ENCODE measurements around the gene PDE10A.

The PDE10A gene

GRCh38 chr6:165677091-165677490, 14.1 kb upstream of the PDE10A start:
- no peak for DNase-seq

DNA sequence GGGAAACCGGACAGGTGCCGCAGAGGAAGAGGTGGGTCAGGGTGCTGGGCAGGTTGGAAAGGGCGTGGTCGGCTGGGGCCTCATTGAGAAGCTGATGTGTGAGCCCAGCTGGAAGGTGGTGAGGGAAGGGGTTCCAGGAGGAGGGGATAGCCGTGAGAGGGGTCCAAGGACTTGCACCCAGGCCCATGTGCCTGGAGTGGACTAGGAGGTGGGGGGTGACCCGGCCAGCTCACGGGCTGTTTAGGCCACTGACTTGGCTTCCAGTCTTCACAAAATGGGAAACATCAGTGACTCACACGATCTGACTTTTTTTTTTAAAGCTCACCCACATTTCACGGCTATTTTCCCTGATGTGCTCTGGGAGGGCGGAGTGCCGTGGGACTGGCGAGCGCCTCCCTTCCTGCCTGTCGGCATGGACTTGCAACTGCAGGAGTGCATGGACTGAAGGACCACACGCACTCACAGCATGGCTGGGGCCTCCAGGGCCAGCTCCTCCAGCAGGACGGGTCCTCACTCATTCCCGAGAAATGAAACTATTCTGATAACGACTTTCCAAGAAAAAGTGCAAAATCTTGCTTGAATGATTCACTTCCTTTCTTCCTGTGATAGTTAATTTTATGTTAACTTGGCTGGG, 13.5 kb upstream of the PDE10A start:
- DNase-seq, result no peak

- no peak for DNase-seq
Measured at GRCh38 chr6:165675120-165675519, 12.1 kb upstream of the PDE10A start.

- DNase-seq, result no peak
Measured at GRCh38 chr6:165674155-165675029, 11.4 kb upstream of the PDE10A start.

DNA sequence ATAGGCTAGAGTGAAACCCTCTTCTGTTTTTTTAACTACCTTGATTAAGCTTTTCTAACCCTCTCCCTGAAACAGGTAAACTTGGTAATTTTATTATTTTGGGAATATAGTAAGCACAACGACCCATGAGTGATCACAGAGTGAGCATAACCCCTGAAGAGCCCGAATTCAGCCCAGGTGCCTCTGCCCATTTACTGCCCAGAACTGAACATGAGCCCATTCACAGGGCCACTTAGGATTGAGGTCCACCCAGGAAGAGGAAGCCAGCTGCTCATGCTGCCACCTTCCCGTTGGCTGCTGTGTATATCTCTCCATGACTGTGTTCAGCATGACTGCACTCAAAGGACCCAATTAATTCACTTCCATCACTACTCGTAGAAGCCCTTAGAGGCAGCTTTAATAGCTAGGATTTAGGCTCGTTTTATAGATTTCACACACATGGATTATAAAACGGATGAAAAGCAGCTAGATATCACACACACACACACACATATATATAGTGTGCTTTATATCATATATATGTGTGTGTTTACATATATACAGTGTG, 8.3 kb upstream of the PDE10A start:
- no peak for DNase-seq

DNA sequence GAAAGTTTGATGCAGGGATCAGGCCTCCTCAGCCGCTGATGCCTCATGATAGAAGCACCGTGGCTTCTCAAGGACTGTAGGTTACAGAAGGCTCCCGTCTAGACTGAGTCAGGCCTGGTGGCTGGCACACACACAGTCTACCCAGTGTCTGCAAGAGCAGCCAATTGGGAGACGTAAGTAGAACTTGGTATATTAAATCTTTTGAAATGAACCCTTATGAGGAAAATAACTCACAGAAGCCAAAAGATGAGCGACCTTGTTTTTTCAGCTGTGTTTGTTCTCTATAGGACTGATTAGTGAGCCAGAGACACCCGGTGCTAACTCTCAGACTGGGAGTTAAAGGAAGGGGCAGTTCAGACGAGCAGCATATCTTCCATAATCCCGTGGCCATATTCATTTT, 5.9 kb upstream of the PDE10A start:
- no peak for DNase-seq

DNA sequence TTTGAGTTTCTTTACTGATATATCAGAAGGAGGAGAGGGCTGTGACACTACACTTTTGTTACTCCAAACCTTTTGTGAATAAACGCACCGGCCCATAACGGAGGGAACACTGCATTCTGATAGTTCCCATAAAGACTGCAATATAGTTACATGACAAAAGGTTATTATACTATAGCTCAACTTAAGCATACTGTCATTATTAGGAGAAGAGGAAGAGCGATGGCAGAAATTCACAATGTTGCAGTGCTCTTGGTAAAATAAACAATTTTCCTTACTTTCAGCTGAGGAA, 2.3 kb upstream of the PDE10A start:
- no peak for DNase-seq

GRCh38 chr6:165664559-165665383, 1.7 kb upstream of the PDE10A start:
- DNase-seq, result no peak

DNA sequence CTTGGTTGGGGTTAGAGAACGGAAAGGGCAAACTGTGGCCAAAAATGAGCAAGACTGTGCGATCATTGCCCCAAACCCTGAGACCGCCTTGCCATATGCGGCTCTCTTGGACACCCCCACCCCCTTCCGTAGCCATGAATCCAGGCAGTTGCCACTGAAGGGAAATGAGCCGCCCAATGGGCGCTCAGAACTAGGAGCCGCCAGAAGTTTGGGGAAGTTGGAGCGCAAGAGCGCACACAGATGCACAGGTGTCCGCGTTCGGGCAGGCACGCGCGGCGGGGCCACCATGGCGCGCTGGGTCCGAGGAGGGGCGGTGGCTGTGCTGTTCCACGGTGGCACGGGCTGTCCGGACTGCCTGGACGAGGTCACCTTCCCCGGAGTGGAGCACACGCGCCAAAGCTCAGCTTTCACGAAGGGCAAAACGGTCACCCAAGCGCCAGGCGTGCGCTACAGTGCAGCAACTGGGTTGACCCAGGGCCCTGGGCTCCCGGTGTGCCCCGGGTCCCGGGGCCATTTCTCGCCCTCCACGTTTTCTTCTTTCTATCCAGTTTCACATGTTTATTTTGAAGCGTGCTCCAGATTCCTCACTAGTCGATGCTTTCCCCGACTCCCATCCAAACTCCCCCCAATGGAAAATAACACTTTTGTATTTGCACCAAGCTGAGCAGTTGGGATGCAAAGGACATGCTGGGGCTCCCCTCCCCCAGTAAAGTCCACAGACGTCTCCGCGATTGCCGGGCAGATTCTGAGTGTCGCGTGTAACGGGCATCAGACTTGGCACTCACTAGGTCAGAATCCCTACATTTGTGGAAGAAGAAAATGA, 906 bp upstream of the PDE10A start:
- DNase-seq, result no peak

DNA sequence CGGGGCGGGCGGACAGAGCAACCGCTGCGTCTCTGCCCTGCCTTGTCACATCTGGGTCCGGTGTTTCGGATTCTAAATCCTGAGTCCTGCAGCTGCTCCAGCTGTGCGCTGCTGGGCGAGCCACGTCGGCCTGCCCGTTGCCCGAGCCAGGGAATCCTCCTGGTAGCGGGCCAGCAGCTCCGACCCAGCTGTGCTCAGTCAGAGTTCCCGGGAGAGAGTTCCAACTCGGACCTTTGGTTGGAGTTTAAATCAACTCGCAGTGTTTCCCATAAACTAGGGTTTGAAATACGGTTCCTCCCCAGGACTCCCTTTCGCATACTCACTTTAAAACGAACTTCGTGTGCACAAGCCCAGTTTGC, 315 bp upstream of the PDE10A start:
- DNase-seq, result no peak

DNA sequence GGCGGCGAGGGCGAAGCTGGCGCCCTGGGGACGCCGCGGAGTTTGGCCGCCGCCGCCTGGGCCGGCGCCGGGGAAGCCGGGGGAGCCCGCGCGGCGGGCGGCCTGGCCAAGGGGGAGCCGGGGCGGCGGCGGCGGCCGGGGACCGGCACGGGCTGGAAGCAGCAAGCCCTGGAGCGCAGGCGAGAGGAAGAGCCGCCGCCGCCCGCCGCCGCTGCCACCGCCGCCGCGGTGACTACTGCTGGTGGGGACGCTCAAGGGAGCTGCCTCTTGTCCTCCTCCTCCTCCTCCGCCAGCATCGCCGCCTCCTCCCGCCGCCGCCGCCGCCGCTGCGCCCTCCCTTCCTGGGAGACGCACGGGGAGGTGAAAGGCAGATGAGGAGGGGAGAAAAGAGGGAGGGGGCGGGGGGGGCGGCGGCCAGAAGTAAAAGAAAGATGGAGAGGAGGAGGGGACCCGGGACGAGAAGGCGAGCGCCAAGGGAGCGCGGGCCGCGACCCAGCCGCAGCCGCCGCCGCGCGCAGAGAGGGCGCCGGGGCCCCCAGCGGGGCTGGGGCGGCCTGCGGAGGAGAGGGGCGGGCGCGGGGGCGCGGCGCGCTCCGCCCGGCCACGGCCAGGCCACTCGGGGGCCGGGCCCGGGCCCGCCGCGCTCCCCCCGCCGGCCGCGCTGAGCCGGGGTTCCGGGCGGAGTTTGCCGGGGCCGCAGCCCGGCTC, 846 bp downstream of the PDE10A start:
- no peak for DNase-seq

DNA sequence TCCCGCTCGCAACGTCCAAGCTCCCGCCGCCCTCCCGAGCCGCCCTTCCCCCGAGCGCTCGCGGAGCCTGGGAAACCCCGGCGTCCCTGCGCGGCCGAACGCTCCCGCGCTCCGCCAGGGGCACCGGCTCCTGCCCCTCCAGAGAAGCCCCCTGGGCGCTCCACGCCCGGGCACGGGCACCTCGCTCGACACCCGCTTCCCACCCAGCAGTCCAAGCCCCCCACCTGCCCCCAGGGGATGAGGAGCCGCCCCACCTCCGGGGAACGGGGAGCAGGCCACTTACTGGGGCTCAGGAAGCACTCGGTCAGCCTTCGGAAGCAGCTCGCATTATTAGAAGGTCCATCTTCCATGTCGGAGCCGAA, 1.4 kb downstream of the PDE10A start:
- DNase-seq, result no peak

DNA sequence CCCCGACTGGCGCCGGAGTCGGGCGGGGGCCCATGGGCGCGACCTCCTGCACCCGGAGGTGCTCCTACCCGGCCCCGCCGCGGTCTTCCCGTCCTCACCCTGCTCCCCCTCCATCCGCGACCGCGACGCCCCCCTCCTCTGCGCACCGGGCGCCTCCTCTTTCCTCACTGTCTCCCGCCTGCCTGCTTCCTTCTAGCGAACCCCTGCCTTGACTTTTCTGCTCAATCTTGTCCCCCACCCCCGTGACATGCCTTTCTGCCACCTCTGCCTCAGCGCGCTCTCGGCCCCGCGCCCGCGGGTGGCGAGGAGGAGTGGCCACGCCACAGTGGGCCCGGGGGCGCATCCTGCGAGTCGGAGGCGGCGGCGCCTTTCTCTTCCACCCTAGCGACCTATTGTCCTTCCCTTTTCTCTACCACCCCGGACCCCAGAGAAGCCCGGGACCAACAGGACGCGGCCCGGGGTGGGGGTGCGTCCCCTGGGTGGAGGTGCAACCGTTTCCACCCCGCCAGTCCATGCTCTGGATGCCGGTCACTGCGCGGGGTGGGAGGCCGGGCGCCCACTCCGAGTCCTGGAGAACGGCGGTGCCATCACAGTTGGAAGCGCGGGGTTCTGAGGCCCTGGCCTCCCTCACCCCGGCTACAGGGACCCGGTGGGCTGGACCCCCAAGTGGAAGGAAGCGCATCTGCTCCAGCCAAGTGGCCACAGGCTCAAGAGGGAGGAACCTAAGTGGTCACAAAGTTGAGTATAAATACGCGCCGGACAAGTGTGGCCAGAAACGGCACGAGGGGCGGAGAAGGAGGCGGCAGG, 2.0 kb downstream of the PDE10A start:
- DNase-seq, result no peak

- no peak for DNase-seq
Measured at GRCh38 chr6:165659945-165660856, 2.8 kb downstream of the PDE10A start.

- DNase-seq, result no peak
Measured at GRCh38 chr6:165658395-165659058, 4.5 kb downstream of the PDE10A start.

GRCh38 chr6:165657325-165657680, 5.7 kb downstream of the PDE10A start:
- DNase-seq, result no peak

DNA sequence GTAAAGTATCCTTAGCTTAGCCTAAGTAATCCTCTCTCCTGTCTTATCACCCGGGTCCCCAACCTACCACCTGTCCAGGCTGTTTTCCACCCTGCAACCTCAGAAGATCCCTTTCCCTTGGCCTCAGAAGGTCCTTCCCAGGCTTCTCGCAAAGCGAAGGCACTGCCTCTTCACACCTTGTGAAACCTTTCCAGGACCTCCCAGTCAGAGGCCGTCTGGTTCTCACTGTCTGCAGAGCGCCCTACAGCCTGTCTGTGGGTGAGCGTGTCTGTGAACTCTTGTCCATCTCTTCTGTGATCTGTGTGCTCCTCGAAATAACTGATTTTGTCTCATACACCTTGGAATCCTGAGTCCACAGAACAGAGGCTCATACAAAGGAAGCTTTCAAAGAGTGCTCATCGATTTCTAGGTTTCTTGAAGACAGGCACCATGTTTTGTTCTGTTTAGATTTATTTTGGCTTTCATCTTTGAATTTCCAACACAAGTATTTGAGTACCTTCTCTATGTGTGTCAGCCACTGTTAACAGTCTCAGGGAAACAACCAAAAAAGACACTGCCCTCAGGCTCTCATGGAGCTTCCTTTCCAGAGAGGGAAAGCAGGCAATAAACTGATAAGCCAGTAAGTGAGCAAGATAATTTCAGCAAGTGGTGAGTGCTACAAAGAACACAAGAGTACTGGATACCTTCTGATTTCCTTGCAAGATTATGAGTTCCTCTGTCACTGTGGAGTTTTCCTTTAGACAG, 6.3 kb downstream of the PDE10A start:
- DNase-seq, result no peak

DNA sequence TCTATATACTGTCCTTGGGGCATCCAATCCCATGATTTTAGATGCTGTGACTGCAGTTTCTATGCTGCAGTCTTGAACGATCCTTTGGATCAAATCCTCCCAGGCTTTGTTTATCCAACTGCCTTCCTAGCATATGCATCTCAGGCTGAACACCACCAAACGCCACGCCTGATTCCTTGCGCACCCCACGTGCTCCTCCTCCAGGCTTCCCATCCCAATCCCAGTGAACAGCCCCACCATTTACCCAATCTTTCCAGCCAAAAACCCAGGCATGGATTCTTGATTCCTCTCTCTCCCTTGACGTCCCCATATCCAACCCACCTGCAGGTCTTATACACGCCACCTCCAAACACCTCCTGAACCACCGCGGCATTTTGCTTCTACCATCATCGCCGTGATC, 7.8 kb downstream of the PDE10A start:
- DNase-seq, result no peak

GRCh38 chr6:165654144-165654543, 8.9 kb downstream of the PDE10A start:
- no peak for DNase-seq

Data from activated gamma-delta T cell treated with Interleukin-2 at 50 U/mL for 16 hours (primary cell).